ENCODE data around the gene PLXND1.

The PLXND1 gene

GRCh38 chr3:129581623-129582022 is 24.9 kb downstream of the PLXND1 start:
- DNase-seq, result no peak

DNA sequence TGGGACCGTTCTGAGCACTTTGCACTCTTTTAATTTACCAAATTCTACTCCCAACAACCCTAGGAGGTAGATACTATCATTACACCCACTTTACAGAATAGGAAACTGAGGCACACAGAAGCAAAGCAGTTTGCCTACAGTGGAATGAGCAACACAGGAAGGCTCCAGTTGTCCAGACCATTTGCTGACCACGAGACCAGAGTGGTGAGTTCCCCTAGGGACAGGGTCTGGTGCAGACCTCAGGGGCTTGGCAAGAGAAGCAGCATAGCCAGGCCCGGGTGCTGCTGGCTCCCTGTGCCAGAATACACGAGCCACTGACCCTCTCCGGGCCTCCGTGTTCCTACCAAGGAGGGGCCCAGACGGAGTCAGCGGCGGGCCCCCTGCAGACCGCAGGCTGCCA is 26.5 kb downstream of the PLXND1 start:
- DNase-seq, result no peak

DNA sequence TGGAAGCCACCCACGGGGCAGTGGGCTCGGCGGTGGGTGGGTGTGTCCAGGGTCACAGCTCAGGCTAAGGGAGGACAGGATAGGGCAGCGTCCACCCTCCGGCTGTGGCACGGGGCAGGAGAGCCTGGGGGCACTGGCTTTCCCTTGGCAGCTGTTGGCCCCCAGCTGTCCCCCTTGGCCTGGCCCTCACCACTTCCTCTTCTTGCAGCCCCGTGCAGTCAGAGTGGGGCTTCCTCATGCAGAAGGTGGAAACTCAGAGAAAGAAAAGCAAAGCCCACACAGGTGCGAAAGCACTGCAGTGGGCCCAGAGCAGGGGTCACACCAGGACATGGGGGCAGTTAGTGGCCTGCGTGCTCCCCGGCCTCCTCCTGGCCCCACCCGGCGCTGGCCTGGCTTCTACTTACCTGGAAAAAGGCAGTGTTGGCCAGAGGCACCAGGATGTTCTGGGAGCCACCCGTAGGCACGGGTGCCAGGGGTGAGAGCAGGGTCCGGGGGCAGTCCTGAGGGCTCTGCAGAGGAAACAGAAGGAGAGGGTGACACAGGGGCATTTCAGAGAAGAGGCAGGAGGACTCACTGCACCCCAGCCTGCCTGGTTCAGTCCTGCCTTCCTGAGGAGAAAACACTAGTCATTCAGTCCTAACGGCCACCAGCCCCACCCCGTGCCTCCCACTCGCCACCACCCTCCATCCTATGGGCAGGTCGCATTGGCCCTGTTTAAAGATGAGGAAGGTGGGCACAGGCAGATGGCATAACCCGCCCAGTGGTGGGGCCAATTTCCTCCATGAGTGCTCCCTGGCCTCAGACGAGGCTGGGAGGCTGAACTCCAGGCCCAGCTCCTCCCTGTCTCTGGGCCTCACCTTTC is 28.3 kb downstream of the PLXND1 start:
- no peak for DNase-seq

GRCh38 chr3:129577366-129577765 is 29.1 kb downstream of the PLXND1 start:
- DNase-seq, result no peak

DNA sequence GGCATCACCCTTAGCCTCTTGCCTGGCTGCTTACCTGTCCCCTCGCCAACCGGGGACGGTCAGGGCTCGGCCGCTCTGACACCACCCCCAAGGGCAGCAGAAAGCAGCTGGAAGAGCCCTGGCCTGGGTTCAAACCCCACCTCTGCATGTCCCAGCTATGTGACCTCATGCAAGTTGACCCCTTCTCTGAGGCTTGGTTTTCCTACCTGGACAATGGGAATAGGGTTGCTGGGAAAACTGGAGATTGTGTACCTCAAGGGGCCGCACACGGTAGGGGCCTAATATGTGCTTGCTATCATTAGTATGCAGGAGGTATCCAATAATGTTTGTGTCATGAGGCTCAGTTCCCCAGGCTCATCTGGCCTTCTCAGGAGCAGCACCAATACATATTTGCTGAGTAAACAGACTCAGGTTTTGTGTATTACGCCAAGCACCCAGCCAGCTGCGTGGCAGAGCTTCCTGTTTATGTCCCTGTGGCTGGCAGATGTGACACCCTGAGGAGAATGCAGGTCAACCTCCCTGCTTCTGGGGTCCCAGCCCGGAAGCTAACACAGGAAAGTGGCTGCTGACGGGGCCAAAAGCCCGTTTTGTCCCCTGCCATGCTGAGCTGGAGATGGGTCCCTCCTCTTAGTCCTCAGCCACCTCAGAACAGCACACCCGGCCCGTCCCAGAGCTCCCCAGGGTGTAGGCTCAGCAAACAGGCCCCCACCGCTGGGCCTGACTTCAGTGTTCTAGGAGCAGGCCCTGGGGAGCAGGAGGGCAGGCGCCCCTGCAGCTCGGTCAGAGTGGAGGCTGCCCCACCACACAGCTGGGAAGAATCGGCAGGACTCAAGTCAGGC is 29.7 kb downstream of the PLXND1 start:
- peak; percentile 65 for DNase-seq

GRCh38 chr3:129575997-129576384 is 30.5 kb downstream of the PLXND1 start:
- DNase-seq, result no peak

DNA sequence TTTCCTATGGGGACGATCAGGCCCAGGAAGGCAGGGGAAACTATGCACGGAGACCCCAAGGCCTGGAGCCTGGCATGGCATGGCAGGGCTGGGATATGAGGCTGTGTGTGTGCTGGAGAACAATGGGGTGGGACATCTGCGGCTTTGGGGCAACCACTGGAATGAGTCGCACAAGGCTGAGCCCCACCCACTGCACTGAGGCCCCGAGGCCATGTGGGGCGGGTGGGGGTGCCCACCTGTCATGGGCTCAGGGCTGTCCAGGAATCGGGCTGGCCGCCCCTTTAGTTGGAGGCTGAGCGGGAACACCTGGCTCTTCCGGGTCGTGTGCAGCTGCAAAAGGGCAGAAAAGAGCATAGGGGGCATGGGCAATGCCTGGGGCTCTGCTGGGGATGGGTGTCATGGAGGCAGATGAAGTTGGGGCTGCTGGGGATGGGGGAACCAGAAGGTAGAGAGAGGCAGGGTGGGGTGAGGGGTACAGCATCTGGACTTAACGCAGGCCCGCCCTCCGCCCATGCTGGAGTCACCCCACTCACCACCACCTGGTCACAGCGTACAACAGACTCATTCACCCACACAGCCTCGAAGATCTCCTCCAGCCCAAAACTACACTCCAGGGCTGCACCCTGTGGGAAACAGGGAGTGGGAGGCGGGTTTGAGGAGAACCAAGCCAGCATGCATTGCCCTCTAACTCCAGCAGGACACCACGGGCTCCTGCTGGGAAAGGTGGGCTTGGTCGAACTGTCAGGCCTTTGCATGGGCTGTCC is 31.1 kb downstream of the PLXND1 start:
- no peak for DNase-seq

DNA sequence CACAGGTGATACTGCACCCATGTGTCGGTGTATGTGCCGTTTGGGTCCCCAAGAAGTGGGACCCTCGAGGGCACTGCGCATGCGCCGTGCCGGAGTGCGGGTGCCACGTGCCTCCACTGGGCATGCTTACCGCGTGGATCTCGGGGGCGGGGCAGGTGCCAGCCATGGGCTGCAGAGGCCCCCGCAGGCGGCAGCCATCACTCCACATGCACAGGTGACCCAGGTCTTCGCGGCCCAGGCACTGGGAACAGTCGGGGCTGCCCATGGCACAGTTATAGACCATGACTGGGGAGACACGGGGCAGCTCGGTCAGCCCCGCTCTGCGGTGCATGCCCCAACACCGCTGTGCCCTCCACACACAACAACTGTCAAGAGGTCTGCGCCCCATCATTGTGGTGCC is 32.3 kb downstream of the PLXND1 start:
- no peak for DNase-seq

- DNase-seq, result no peak
Measured at GRCh38 chr3:129573493-129573892, 33.0 kb downstream of the PLXND1 start.

DNA sequence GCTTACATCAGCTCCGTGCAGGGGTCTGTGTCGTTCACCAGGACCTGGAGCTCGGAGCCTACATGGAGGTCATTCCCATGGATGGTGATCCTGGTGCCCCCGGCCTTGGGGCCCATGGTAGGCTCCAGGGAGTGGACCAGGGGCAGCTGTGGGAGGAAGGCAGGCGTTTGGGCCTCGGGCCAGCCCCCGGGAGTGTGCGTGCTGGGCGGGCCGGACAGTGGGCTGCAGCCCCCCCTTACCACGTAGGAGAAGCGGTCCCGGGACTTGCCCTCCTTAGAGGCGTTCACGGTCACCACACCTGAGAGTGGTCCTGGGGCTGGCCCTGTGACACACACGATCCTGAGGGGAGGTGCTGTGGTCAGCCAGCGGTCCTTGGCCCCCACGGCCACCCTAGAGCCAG is 33.9 kb downstream of the PLXND1 start:
- DNase-seq, result no peak

DNA sequence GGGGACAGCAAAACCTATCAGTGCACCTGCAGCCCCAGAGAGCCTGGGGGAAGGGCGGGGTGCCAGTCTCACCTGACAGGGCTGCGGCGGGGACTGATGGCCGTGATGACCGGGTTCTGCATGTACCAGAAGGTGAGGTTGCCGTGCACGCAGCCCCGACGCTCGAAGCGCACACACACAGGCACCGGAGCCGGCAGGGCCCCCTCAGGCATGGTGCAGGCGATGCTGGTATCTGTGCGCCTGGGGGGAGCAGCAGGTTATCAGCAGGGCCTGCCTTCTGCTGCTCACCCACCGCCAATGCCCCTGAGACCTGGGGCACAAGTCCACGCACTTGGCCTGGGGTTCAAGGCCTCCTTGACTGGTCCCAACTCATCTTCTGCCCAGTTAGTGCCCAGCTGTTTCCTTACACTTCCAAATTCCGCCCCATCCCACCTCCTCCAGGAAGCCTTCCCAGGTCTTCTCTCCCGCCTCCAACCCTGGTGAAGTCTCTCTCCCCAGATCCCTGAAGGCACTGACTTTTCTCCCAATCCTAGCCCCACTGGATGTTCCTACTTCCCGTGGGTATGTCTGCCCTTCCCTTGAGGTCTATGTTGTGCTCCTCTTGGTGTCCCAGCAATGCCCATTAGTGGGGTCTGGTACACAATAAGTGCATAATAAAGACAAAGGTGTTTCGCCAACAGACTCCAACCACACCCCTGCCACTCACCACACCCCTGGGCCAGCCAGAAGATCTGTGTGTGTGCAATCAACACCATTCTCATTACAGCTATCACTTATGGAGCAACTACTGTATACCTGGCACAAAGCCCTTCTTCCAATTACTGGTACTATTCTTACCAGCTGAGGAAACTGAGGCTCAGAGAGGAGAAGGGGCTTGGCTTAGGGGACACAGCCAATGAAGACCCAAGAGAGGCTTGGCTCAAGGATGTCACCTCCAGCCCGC is 34.6 kb downstream of the PLXND1 start:
- no peak for DNase-seq

- no peak for DNase-seq
Measured at GRCh38 chr3:129569856-129570255, 36.6 kb downstream of the PLXND1 start.

DNA sequence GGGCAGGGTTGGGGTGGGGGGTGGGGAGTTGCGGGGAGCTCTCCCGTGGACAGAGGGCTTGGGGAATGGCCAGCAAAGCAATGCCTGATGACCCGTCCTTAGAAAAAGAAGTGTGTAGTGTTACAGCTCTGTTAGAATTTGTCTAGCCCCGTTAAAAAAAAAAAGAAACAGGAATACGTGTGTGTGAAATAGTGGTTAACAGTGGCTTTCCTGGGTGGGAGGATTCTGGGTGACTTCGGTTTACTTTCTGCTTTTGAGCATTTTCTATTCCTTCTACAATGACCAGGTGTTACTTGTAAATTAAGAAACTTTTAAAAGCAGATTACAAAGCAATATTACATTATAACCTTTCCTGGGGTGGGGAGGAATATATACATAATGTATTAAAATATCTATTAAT is 38.5 kb downstream of the PLXND1 start:
- DNase-seq, result no peak

DNA sequence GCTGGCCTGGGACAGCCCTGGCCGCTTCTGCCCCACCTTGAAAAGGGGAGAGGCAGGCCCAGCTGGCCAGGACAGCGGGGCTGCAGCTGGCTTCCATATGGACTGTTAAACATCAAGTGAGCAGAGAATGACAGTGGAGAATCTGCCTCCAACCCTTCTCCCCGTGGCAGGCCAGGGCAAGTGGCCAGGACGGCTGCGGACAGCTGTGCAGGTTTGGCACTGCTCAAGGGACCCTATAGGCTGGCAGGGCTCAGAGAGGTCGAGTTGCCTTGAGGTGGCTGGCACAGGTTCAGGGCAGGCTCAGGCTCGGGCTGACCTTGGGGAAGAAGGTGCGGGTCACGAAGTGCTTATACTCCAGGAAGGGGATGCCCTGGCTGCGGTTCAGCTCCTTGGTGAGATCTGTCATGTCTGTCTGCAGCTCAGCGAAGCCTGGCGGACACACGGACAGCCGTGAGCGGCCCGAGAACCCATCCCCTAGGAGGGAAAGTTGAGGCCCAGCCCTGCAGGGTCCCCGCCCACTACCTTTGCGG is 39.2 kb downstream of the PLXND1 start:
- DNase-seq, result no peak

- DNase-seq, result no peak
Measured at GRCh38 chr3:129565902-129566301, 40.6 kb downstream of the PLXND1 start.

GRCh38 chr3:129564981-129565644 is 41.4 kb downstream of the PLXND1 start:
- no peak for DNase-seq

- DNase-seq, result no peak
Measured at GRCh38 chr3:129563850-129564535, 42.5 kb downstream of the PLXND1 start.

GRCh38 chr3:129563332-129563731 is 43.1 kb downstream of the PLXND1 start:
- no peak for DNase-seq

DNA sequence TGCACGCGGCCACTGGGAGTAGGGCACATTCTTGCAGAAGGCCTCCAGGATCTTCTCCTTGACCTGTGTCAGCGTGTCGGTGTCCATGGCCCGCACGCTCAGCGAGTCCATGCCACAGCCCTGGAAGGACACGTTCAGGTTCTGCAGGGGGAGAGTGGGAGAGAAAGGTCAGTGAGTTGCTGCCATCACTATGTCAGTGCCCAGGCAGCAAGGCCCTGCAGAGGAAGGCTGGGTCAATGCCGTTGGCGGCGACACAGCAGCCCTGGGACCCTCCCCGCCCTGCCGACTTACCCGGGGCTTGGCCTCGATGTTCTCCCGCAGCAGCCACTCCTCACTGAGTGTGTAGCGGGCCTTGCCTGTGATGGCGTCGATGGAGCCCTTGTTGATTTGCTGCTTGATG is 43.7 kb downstream of the PLXND1 start:
- no peak for DNase-seq

DNA sequence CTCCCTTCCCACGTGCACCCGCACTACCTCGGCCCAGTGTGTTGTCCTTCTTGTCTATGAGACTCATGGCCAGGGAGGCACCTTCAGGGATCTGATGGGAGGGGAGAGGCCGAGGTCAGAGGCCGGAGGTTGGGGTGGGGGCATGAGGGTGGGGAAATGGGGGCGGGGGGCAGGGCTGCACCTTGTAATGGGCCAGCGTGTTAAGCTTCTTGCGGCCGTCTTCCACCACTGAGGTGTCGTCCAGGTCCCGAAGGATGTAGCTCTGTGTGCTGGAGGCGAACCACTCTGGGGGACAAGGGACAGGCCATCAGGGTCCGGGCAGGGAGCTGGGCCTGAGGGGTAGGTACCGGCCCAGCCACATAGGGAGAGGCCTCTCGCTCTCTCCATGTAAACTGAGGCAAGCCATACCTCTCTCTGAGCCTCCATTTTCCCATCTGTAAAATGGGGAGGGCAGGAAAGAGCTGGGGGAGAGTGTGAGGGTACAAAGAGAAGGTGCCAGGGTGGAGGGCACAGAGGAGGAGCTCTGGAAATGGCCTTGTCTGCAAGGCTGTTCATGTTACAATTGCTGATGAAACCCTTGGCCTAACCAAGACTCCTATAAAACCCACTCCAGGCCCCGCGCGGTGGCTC is 44.7 kb downstream of the PLXND1 start:
- no peak for DNase-seq

All from T-helper 9 cell (primary cell).